ENCODE results near the gene PARD3. TPM values are rescaled to one million over a fixed set of nuclear protein-coding genes. Genes with fewer than 3 reads are reported as not detected.

PARD3 gene
- total RNA-seq, 2 donors from 2014 or later = 59.6 to 74.6 TPM

DNA sequence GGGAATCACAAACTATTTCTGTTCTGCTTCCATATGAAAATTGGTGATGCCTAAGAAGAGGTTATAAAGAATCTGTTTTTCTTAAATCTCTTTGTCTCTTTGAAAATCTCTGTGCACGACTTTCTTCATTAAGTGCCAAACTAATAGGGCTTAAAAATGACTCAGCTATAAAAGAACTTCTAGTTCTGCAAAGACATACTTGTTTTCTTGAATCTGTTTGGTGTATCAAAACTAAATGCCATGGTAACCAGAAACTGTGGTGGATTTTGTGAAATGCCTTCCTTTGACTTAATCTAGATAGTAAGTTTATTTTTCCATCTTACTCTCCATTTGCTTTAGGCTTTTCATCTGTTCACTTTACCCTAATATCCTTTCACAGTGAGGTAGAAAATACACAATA is 417.8 kb downstream of the PARD3 start:
- DNase-seq = no peak
- WGBS, 2 experiments (ENCODE audit: insufficient coverage in 1 of 2, insufficient read length in 1 of 2) = 90% methylated on average over 1 of the region's 1 CpG; no CpG with 5 or more reads in 1 of the 2 experiments
- Histone ChIP-seq H3K27ac (ENCODE audit: low read depth, low read length) (no peak overlapping the region), H3K9me3 (ENCODE audit: control insufficient read depth, low read length) (no peaks in the 10 kb centered on the region), H3K4me3 (ENCODE audit: low read length) (no peak overlapping the region), H3K9ac (ENCODE audit: extremely low read depth, low read length, poor library complexity, severe bottlenecking) (no peak overlapping the region), H3K27me3 (ENCODE audit: control insufficient read depth, insufficient read depth, low read length, poor library complexity, severe bottlenecking) (no peaks in the 10 kb centered on the region), H3K36me3 (ENCODE audit: control insufficient read depth, insufficient read depth, low read length) (peaks cover 28% of the 10 kb centered on the region), H3K4me1 (ENCODE audit: control insufficient read depth, insufficient read depth, low read length) (no peaks in the 10 kb centered on the region)
- Mint-ChIP-seq H3K36me3 (ENCODE audit: low read depth) (peaks cover 16% of the 10 kb centered on the region), H3K27me3 (ENCODE audit: insufficient read depth) (no peaks in the 10 kb centered on the region), H3K4me3 (no peak overlapping the region), H3K27ac (no peak overlapping the region), H3K9me3 (no peaks in the 10 kb centered on the region), H3K4me1 (peaks cover 18% of the 10 kb centered on the region)
- TF ChIP-seq, protein P1, sequence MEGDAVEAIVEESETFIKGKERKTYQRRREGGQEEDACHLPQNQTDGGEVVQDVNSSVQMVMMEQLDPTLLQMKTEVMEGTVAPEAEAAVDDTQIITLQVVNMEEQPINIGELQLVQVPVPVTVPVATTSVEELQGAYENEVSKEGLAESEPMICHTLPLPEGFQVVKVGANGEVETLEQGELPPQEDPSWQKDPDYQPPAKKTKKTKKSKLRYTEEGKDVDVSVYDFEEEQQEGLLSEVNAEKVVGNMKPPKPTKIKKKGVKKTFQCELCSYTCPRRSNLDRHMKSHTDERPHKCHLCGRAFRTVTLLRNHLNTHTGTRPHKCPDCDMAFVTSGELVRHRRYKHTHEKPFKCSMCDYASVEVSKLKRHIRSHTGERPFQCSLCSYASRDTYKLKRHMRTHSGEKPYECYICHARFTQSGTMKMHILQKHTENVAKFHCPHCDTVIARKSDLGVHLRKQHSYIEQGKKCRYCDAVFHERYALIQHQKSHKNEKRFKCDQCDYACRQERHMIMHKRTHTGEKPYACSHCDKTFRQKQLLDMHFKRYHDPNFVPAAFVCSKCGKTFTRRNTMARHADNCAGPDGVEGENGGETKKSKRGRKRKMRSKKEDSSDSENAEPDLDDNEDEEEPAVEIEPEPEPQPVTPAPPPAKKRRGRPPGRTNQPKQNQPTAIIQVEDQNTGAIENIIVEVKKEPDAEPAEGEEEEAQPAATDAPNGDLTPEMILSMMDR (conservative IDR thresholded peaks at IDR 0.05) = no peak

DNA sequence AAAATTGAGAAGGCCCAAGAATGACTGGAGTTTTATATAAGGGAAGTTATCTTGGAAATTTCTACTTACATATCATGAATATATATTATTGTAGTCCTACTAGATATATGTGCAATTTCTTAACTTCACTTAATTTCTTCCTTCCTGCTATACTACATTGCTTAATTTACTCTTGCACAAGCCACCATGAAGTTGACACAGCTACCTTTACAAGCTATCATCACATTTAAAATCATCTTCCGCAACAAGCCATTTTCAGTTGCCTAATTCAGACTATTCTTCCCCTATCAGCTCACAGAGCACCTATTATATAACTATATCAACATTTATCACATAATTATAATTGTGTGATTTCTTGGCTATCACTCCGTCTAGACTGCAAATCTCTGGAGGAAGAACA is 418.4 kb downstream of the PARD3 start:
- Histone ChIP-seq H3K9ac (ENCODE audit: extremely low read depth, low read length, poor library complexity, severe bottlenecking) (no peak overlapping the region), H3K27ac (ENCODE audit: low read depth, low read length) (no peak overlapping the region), H3K9me3 (ENCODE audit: control insufficient read depth, low read length) (no peaks in the 10 kb centered on the region), H3K36me3 (ENCODE audit: control insufficient read depth, insufficient read depth, low read length) (peaks cover 28% of the 10 kb centered on the region), H3K4me3 (ENCODE audit: low read length) (no peak overlapping the region), H3K27me3 (ENCODE audit: control insufficient read depth, insufficient read depth, low read length, poor library complexity, severe bottlenecking) (no peaks in the 10 kb centered on the region), H3K4me1 (ENCODE audit: control insufficient read depth, insufficient read depth, low read length) (no peaks in the 10 kb centered on the region)
- WGBS, 2 experiments (ENCODE audit: insufficient coverage in 1 of 2, insufficient read length in 1 of 2) = 95 to 100% methylated on average over 1 to 2 of the region's 2 CpGs
- H3K9me3 Mint-ChIP-seq = no peaks in the 10 kb centered on the region
- H3K4me1 Mint-ChIP-seq = peaks cover 11% of the 10 kb centered on the region
- TF ChIP-seq, protein P1 (conservative IDR thresholded peaks at IDR 0.05) = no peak
- no peak overlapping the region for H3K27ac Mint-ChIP-seq
- peaks cover 16% of the 10 kb centered on the region for H3K36me3 Mint-ChIP-seq (ENCODE audit: low read depth)
- H3K4me3 Mint-ChIP-seq = no peak overlapping the region
- H3K27me3 Mint-ChIP-seq (ENCODE audit: insufficient read depth) = no peaks in the 10 kb centered on the region
- no peak for DNase-seq

DNA sequence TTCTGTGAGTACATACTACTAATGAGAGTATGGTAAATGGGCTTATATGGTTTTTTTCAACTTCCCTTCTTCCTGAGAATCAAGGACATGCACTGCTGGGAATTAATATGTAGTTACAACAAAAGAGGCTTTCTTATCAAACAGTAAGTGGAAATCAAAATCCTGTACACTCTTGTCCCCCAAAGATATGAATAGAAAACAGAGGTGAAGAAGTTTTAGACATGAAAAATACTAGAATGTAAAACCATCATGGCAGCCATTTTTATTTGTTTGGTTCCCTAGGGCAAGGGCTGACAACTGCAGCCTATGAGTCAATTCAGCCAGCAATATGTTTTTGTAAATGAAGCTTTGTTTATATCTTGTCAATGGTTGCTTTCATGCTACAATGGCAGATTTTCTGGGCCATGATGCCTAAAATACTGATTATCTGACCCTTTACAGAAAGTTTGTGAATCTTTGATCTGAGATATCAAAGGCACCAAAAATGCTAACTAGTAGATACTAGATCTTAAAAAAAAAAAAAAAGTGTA is 422.4 kb downstream of the PARD3 start:
- H3K9ac ChIP-seq (ENCODE audit: extremely low read depth, low read length, poor library complexity, severe bottlenecking) = no peak overlapping the region
- TF ChIP-seq, protein P1 (conservative IDR thresholded peaks at IDR 0.05) = no peak
- Mint-ChIP-seq H3K27me3 (ENCODE audit: insufficient read depth) (no peaks in the 10 kb centered on the region), H3K27ac (peak overlapping the region; percentile 22), H3K4me1 (peaks cover 14% of the 10 kb centered on the region), H3K4me3 (no peak overlapping the region), H3K36me3 (ENCODE audit: low read depth) (peaks cover 12% of the 10 kb centered on the region), H3K9me3 (no peaks in the 10 kb centered on the region)
- H3K27me3 ChIP-seq (ENCODE audit: control insufficient read depth, insufficient read depth, low read length, poor library complexity, severe bottlenecking) = no peaks in the 10 kb centered on the region
- no peak overlapping the region for H3K27ac ChIP-seq (ENCODE audit: low read depth, low read length)
- H3K4me3 ChIP-seq (ENCODE audit: low read length) = no peak overlapping the region
- no peaks in the 10 kb centered on the region for H3K9me3 ChIP-seq (ENCODE audit: control insufficient read depth, low read length)
- no peaks in the 10 kb centered on the region for H3K4me1 ChIP-seq (ENCODE audit: control insufficient read depth, insufficient read depth, low read length)
- no peak for DNase-seq
- H3K36me3 ChIP-seq (ENCODE audit: control insufficient read depth, insufficient read depth, low read length) = peaks cover 8% of the 10 kb centered on the region

All from endodermal cell (in vitro differentiated cells).